ENCODE measurements around the gene ZNF611.
"Not testable (repeated sequence)": the region's sequence is repeated elsewhere in the genome, so short reads cannot be mapped to it uniquely, and the experiment has no call there.

Gene ZNF611

GRCh38 chr19:52675239-52675638 lies 59.6 kb downstream of the ZNF611 start:
- not testable (repeated sequence) for DNase-seq

GRCh38 chr19:52673014-52673413 lies 61.8 kb downstream of the ZNF611 start:
- DNase-seq = no peak

- DNase-seq = no peak
Measured at GRCh38 chr19:52670046-52670445, 64.8 kb downstream of the ZNF611 start.

GRCh38 chr19:52669586-52669985 lies 65.3 kb downstream of the ZNF611 start:
- DNase-seq = no peak

GRCh38 chr19:52667972-52668371 lies 66.9 kb downstream of the ZNF611 start:
- no peak for DNase-seq

- DNase-seq = no peak
Measured at GRCh38 chr19:52666506-52666905, 68.3 kb downstream of the ZNF611 start.

GRCh38 chr19:52665529-52665928 lies 69.3 kb downstream of the ZNF611 start:
- no peak for DNase-seq

- DNase-seq = no peak
Measured at GRCh38 chr19:52665027-52665426, 69.8 kb downstream of the ZNF611 start.

- peak in 1 of 14 donors; percentile 3 for DNase-seq
Measured at GRCh38 chr19:52664461-52664860, 70.4 kb downstream of the ZNF611 start.

- DNase-seq = no peak
Measured at GRCh38 chr19:52662631-52663030, 72.2 kb downstream of the ZNF611 start.

- no peak for DNase-seq
Measured at GRCh38 chr19:52660981-52661380, 73.9 kb downstream of the ZNF611 start.

GRCh38 chr19:52659013-52659412 lies 75.8 kb downstream of the ZNF611 start:
- DNase-seq = no peak

GRCh38 chr19:52658595-52658994 lies 76.2 kb downstream of the ZNF611 start:
- DNase-seq = no peak

GRCh38 chr19:52653161-52653560 lies 81.7 kb downstream of the ZNF611 start:
- no peak for DNase-seq

Measured in C1 segment of cervical spinal cord (tissue), 14 donors.